GM12891 (cell line): ENCODE results near the gene TEX101.

Experiments used
- POLR2A ChIP-seq: IDR thresholded peaks from 2 replicates; pipeline ENCODE4 v1.6.1; 2011; ENCODE audit warnings: low read depth, low read length, control low read depth
- POLR2AphosphoS5 ChIP-seq: IDR thresholded peaks from 2 replicates; pipeline ENCODE4 v1.6.1; 2011; ENCODE audit warnings: low read depth, low read length, control low read depth
- SPI1 ChIP-seq: IDR thresholded peaks from 2 replicates; pipeline ENCODE4 v1.6.1; 2011; ENCODE audit warnings: low read depth, low read length, control low read depth
- TAF1 ChIP-seq: IDR thresholded peaks from 2 replicates; pipeline ENCODE4 v1.6.1; 2011; ENCODE audit warnings: low read depth, low read length, control low read depth

GRCh38 chr19:43446746-43447489 lies 32.2 kb downstream of the TEX101 start:
- TF ChIP-seq TAF1 = no peak
- TF ChIP-seq POLR2A = no peak
- no peak for TF ChIP-seq POLR2AphosphoS5
- TF ChIP-seq SPI1 = no peak
